CD4-positive, alpha-beta memory T cell (primary cell): ENCODE results near the gene CCL5. TPM values are rescaled to one million over a fixed set of nuclear protein-coding genes. Genes with fewer than 3 reads are reported as not detected.

ENCODE experiments used
- CTCF ChIA-PET: fragments of 350-600 bp; sonication (Branson Sonifier 250); formaldehyde crosslinking; loops from one replicate; lab custom pipeline; 2021; ENCODE audit warnings: inconsistent platforms; ENCODE audit not compliant: partially characterized antibody; lab: Charles Lee
- POLR2A ChIA-PET: fragments of 350-600 bp; sonication (Branson Sonifier 250); formaldehyde crosslinking; loops from one replicate; lab custom pipeline; 2021; ENCODE audit not compliant: partially characterized antibody; lab: Charles Lee
- DNase-seq, 5 donors: peaks; one replicate each; pipeline versions ENCODE4 v3.0.0 to v3.0.0-alpha.2; 2020 to 2022; ENCODE audit warnings: mixed read lengths in 1 of 5
- H3K27ac ChIP-seq: one replicate; pipeline ENCODE4 v1.7.0; 2013; ENCODE audit warnings: low read depth, low read length
- H3K27me3 ChIP-seq: 2 replicates; pipeline ENCODE4 v1.7.0; 2013; ENCODE audit warnings: mild to moderate bottlenecking, low read length, moderate library complexity; ENCODE audit not compliant: insufficient read depth
- H3K36me3 ChIP-seq: 2 replicates; pipeline ENCODE4 v1.7.0; 2013; ENCODE audit warnings: mild to moderate bottlenecking, low read length, moderate library complexity; ENCODE audit not compliant: insufficient read depth
- H3K4me1 ChIP-seq: 2 replicates; pipeline ENCODE4 v1.7.0; 2013; ENCODE audit warnings: mild to moderate bottlenecking, low read length, moderate library complexity; ENCODE audit not compliant: insufficient read depth
- H3K4me3 ChIP-seq, 2 donors: one replicate each; pipeline ENCODE4 v1.7.0; 2013; ENCODE audit warnings: low read length in 2 of 2, mild to moderate bottlenecking in 1 of 2
- H3K9me3 ChIP-seq, 2 donors: one replicate each; pipeline ENCODE4 v1.7.0; 2013; ENCODE audit warnings: low read length in 2 of 2, control low read depth in 1 of 2; ENCODE audit not compliant: control insufficient read depth in 1 of 2
- H3K27ac Mint-ChIP-seq, 7 donors: one replicate each; pipeline ENCODE4 v1.8.0; 2020 to 2021; ENCODE audit warnings: mixed read lengths in 7 of 7, mild to moderate bottlenecking in 6 of 7, inconsistent platforms in 3 of 7, moderate library complexity in 3 of 7
- H3K27me3 Mint-ChIP-seq, 2 donors: one replicate each; pipeline ENCODE4 v1.8.0; 2020 to 2021; ENCODE audit warnings: mixed read lengths in 2 of 2
- H3K36me3 Mint-ChIP-seq, 2 donors: one replicate each; pipeline ENCODE4 v1.8.0; 2020 to 2021; ENCODE audit warnings: mixed read lengths in 2 of 2, inconsistent platforms in 1 of 2, mild to moderate bottlenecking in 1 of 2
- H3K4me1 Mint-ChIP-seq, 4 donors: one replicate each; pipeline ENCODE4 v1.8.0; 2020 to 2021; ENCODE audit warnings: mixed read lengths in 4 of 4, mild to moderate bottlenecking in 1 of 4
- H3K4me3 Mint-ChIP-seq, 8 donors: one replicate each; pipeline ENCODE4 v1.8.0; 2020 to 2021; ENCODE audit warnings: mixed read lengths in 8 of 8, mild to moderate bottlenecking in 7 of 8, moderate library complexity in 6 of 8, inconsistent platforms in 3 of 8
- H3K9me3 Mint-ChIP-seq, 8 donors: one replicate each; pipeline ENCODE4 v1.8.0; 2020 to 2021; ENCODE audit warnings: mixed read lengths in 8 of 8, mild to moderate bottlenecking in 5 of 8, inconsistent platforms in 3 of 8, moderate library complexity in 1 of 8
- intact Hi-C: fragments of 100-400 bp; cut with micrococcal nuclease; formaldehyde crosslinking; loops from one replicate; pipeline ENCODE4 v1.15.1; 2023
- polyA plus RNA-seq, 2 donors: library from polyadenylated mRNA; unstranded; fragments of 300-500 nt; fragmentation: Illumina TruSeq; gene quantifications; one replicate each; pipeline ENCODE4 v1.2.3, GENCODE V29; 2021
- total RNA-seq, 2 experiments: library from RNA; stranded (reverse); gene quantifications; one replicate each; pipeline ENCODE4 v1.2.3, GENCODE V29; 2021

The CCL5 gene
- total RNA-seq (100 to 1,000 TPM; 279 to 309 TPM), polyA plus RNA-seq (100 to 1,000 TPM; 156 to 210 TPM)

GRCh38 chr17:35879773-35880654, at the start of gene CCL5:
CCL5 (minus strand) TSS chr17:35880360.
- Mint-ChIP-seq H3K4me3 (peak within 1 kb of the TSS; percentile 85 to 95 (median 90)), H3K27ac (peak within 1 kb of the TSS; percentile 66 to 92 (median 88)), H3K36me3 (peaks cover 5 to 17% of the 10 kb centered on the region in 2 donors), H3K9me3 (no peaks in the 10 kb centered on the region), H3K27me3 (no peaks in the 10 kb centered on the region), H3K4me1 (peaks cover 15 to 57% (median 38%) of the 10 kb centered on the region in 4 donors)
- peak; percentile 39 to 77 (median 47) for DNase-seq
- no peaks in the 10 kb centered on the region for H3K36me3 ChIP-seq
- peaks cover 44% of the 10 kb centered on the region for H3K4me1 ChIP-seq
- POLR2A ChIA-PET: interaction anchor here (0.7 to 9.3 kb wide), 8 partner anchors 9 to 72 kb away, joined by 3 to 141 read pairs (median 9); partner anchors contain the start of gene RDM1
- H3K27me3 ChIP-seq: no peaks in the 10 kb centered on the region
- CTCF ChIA-PET: interaction anchor here (0.8 to 2.2 kb wide), 4 partner anchors 8 to 133 kb away, joined by 3 to 10 read pairs (median 6); no protein-coding TSS in a partner anchor
- H3K9me3 ChIP-seq: no peaks in the 10 kb centered on the region
- H3K27ac ChIP-seq: peak within 1 kb of the TSS; percentile 61
- peak within 1 kb of the TSS in 1 of 2 donors; percentile 23 for H3K4me3 ChIP-seq
- intact Hi-C loops: no loop called here

DNA sequence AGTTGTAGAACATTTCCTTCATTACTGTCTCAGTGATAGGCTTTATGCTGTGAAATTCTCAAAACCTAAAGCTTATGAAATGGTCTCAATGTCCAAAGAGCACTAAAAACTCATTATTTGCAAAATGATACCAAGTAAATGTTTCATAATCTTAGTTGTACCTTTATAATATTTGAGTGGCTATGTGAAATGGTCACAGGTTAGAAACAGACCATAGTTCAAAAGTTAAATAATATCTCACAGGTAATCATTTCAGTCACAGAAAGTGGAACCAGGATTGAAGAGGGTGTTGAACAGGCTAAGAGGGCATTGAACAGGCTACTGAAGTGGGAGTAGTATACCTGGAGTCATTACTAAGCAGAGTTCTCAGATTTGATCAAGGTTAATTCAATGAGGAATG, 47.6 kb upstream of the CCL5 start:
- H3K27ac Mint-ChIP-seq: peak overlapping the region in 1 of 7 donors; percentile 13
- DNase-seq: no peak
- intact Hi-C loops: no loop called here

GRCh38 chr17:35923609-35924114, 43.5 kb upstream of the CCL5 start:
- intact Hi-C loops: no loop called here
- no peak overlapping the region for H3K27ac Mint-ChIP-seq
- H3K27ac ChIP-seq: no peak overlapping the region
- H3K36me3 ChIP-seq: no peaks in the 10 kb centered on the region
- no peaks in the 10 kb centered on the region for H3K36me3 Mint-ChIP-seq
- peaks cover 4 to 12% (median 5%) of the 10 kb centered on the region in 4 donors for H3K4me1 Mint-ChIP-seq
- POLR2A ChIA-PET: interaction anchor here (0.9 to 1.5 kb wide), 3 partner anchors 33 to 52 kb away, joined by 3 to 5 read pairs (median 4); no protein-coding TSS in a partner anchor
- no peaks in the 10 kb centered on the region for H3K4me1 ChIP-seq
- no peaks in the 10 kb centered on the region for H3K9me3 Mint-ChIP-seq
- DNase-seq: no peak
- H3K27me3 ChIP-seq: no peaks in the 10 kb centered on the region
- H3K4me3 ChIP-seq: no peak overlapping the region
- CTCF ChIA-PET: interaction anchor here (0.6 to 1.6 kb wide), 4 partner anchors 18 to 160 kb away, joined by 3 read pairs; no protein-coding TSS in a partner anchor
- no peaks in the 10 kb centered on the region for H3K9me3 ChIP-seq
- no peaks in the 10 kb centered on the region for H3K27me3 Mint-ChIP-seq
- H3K4me3 Mint-ChIP-seq: no peak overlapping the region

More for the DNA sequence above, 47.6 kb upstream of the CCL5 start:
- ChIA-PET POLR2A (no interaction called here), CTCF (no interaction called here)
- Histone ChIP-seq H3K27ac (no peak overlapping the region), H3K36me3 (no peaks in the 10 kb centered on the region), H3K4me3 (no peak overlapping the region), H3K9me3 (no peaks in the 10 kb centered on the region), H3K27me3 (no peaks in the 10 kb centered on the region), H3K4me1 (peaks cover 13% of the 10 kb centered on the region)
- no peaks in the 10 kb centered on the region for H3K9me3 Mint-ChIP-seq
- H3K4me1 Mint-ChIP-seq: peaks cover 8 to 20% (median 15%) of the 10 kb centered on the region in 4 donors
- H3K36me3 Mint-ChIP-seq: no peaks in the 10 kb centered on the region
- no peaks in the 10 kb centered on the region for H3K27me3 Mint-ChIP-seq
- H3K4me3 Mint-ChIP-seq: peak overlapping the region in 1 of 8 donors; percentile 21

GRCh38 chr17:35920229-35920628, 40.1 kb upstream of the CCL5 start:
- POLR2A ChIA-PET: no interaction called here
- Mint-ChIP-seq H3K27me3 (no peaks in the 10 kb centered on the region), H3K4me3 (no peak overlapping the region), H3K27ac (peak overlapping the region in 3 of 7 donors; percentile 22 to 77 (median 38)), H3K36me3 (no peaks in the 10 kb centered on the region), H3K9me3 (no peaks in the 10 kb centered on the region), H3K4me1 (peaks cover 4 to 6% (median 5%) of the 10 kb centered on the region in 4 donors)
- Histone ChIP-seq H3K4me3 (no peak overlapping the region), H3K36me3 (no peaks in the 10 kb centered on the region), H3K27ac (no peak overlapping the region), H3K4me1 (no peaks in the 10 kb centered on the region), H3K27me3 (no peaks in the 10 kb centered on the region), H3K9me3 (no peaks in the 10 kb centered on the region)
- intact Hi-C loops: no loop called here
- CTCF ChIA-PET: no interaction called here
- no peak for DNase-seq

DNA sequence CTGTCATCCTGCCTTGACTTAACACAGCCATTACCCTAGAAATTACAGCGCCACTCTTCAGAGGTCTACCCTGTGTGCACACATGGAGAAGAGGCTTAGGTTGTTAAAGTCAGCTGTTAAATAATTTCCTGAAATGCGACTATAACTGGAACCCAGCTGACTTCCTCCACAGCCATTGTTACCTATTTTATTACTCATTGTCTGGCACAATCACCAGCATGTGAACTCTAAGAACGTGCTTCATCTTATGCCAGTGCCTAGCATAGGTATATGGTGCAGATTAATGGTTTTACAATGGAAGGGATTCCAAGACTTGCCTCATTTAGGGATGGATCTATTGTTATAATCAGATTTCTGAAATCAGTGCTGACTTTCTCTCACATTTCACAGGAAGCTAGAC, 38.5 kb upstream of the CCL5 start:
- ChIA-PET CTCF (interaction anchor here (0.8 kb wide), 1 partner anchor 47 kb away, joined by 3 read pairs; no protein-coding TSS in a partner anchor), POLR2A (interaction anchor here (0.7 to 2.3 kb wide), 3 partner anchors 23 to 48 kb away, joined by 3 to 7 read pairs (median 4); no protein-coding TSS in a partner anchor)
- intact Hi-C loops: no loop called here
- H3K4me3 Mint-ChIP-seq: no peak overlapping the region
- H3K9me3 ChIP-seq: no peaks in the 10 kb centered on the region
- H3K36me3 Mint-ChIP-seq: no peaks in the 10 kb centered on the region
- H3K27ac Mint-ChIP-seq: peak overlapping the region in 1 of 7 donors; percentile 18
- no peaks in the 10 kb centered on the region for H3K27me3 ChIP-seq
- H3K4me3 ChIP-seq: no peak overlapping the region
- H3K36me3 ChIP-seq: no peaks in the 10 kb centered on the region
- H3K4me1 ChIP-seq: peaks cover 3% of the 10 kb centered on the region
- no peaks in the 10 kb centered on the region for H3K27me3 Mint-ChIP-seq
- DNase-seq: no peak
- peaks cover 2 to 13% (median 7%) of the 10 kb centered on the region in 4 donors for H3K4me1 Mint-ChIP-seq
- H3K27ac ChIP-seq: no peak overlapping the region
- H3K9me3 Mint-ChIP-seq: no peaks in the 10 kb centered on the region

DNA sequence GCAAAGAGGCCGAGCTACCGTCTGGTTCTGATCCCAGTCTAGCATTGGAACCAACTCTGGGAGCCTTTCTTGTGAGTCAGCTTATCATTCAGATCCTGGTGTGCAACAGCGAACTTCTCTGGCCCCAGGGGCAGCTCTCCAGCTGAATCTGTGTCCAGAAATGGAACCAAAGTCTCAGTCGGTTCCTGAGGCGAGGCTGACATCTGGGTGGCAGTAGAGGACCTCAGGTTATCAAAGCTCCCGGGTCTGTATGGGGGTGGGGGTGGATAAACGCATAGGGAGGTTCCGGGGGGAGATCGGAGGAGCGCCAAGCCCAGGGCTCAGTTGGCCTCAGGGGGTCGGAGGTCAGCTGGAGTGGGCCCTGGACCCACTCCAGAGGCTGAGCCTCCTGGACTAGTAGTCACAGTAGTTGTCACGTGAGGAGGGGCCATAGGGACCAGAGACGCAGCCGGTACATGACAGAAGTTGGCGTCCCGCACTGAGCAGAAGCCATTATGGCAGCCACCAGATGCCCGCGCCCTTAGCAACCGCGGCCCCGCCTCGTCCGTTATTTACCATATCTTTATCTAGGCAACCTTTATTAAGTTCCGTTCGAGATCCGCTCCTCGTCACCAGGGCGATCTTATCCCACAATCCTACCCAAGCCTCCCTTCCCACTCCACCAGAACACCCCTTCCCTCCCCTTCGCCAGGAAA, 37.5 kb upstream of the CCL5 start:
- H3K27ac ChIP-seq: no peak overlapping the region
- no peaks in the 10 kb centered on the region for H3K36me3 ChIP-seq
- ChIA-PET POLR2A (interaction anchor here (2.3 kb wide), 1 partner anchor 47 kb away, joined by 7 read pairs; no protein-coding TSS in a partner anchor), CTCF (no interaction called here)
- DNase-seq: no peak
- H3K27ac Mint-ChIP-seq: no peak overlapping the region
- H3K9me3 Mint-ChIP-seq: no peaks in the 10 kb centered on the region
- no peaks in the 10 kb centered on the region for H3K27me3 ChIP-seq
- no peak overlapping the region for H3K4me3 Mint-ChIP-seq
- intact Hi-C loops: no loop called here
- no peaks in the 10 kb centered on the region for H3K9me3 ChIP-seq
- peaks cover 8 to 22% (median 13%) of the 10 kb centered on the region in 4 donors for H3K4me1 Mint-ChIP-seq
- H3K36me3 Mint-ChIP-seq: no peaks in the 10 kb centered on the region
- no peak overlapping the region for H3K4me3 ChIP-seq
- peaks cover 7% of the 10 kb centered on the region for H3K4me1 ChIP-seq
- no peaks in the 10 kb centered on the region for H3K27me3 Mint-ChIP-seq
